Gastrocnemius medialis (tissue), 4 donors: ENCODE results near the gene OBP2A.

Experiments used
- POLR2A ChIP-seq, 2 donors: fragments of 450-650 bp; IDR thresholded peaks; one replicate each; pipeline ENCODE4 v1.6.1; 2017; ENCODE audit warnings: antibody characterized with exemption in 2 of 2, mild to moderate bottlenecking in 2 of 2, moderate library complexity in 2 of 2
- TF ChIP-seq, protein P1 (sequence below), 5 experiments: fragments of 450-650 bp in 3 of 5; fragments of 200-600 bp in 2 of 5; sonication (generic) in 2 of 5; IDR thresholded peaks in 4 of 5; conservative IDR thresholded peaks in 1 of 5; 1 replicate in 4 of 5; 2 replicates in 1 of 5; pipeline ENCODE4 v1.5.1; 2016 to 2019; ENCODE audit warnings: antibody characterized with exemption in 5 of 5, mild to moderate bottlenecking in 3 of 5, moderate library complexity in 3 of 5

DNA sequence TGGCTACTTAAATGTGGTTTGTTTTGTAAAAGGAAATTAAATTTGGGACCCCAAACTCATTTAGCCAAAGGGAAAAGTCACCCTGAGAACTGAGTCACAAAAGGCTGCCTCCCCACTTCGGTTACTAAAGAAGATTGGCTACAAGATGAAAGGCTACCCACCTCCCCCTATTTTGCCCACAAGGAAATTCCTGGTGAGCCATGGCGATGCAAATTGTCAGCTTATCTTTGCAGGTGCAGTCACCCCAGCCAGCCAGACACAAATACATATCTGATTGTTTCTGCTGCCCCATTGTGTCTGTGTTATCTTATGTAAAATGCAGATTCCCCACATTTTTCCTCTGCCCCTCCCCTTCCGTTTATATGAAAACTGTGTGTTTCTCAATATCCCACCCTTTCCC, 24.5 kb downstream of the OBP2A start:
- no peak for TF ChIP-seq POLR2A (IDR thresholded peaks at IDR 0.05)
- TF ChIP-seq, protein P1, sequence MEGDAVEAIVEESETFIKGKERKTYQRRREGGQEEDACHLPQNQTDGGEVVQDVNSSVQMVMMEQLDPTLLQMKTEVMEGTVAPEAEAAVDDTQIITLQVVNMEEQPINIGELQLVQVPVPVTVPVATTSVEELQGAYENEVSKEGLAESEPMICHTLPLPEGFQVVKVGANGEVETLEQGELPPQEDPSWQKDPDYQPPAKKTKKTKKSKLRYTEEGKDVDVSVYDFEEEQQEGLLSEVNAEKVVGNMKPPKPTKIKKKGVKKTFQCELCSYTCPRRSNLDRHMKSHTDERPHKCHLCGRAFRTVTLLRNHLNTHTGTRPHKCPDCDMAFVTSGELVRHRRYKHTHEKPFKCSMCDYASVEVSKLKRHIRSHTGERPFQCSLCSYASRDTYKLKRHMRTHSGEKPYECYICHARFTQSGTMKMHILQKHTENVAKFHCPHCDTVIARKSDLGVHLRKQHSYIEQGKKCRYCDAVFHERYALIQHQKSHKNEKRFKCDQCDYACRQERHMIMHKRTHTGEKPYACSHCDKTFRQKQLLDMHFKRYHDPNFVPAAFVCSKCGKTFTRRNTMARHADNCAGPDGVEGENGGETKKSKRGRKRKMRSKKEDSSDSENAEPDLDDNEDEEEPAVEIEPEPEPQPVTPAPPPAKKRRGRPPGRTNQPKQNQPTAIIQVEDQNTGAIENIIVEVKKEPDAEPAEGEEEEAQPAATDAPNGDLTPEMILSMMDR (IDR thresholded peaks at IDR 0.05 in 4 of 5, conservative IDR thresholded peaks at IDR 0.05 in 1 of 5): no peak
